LoVo (cell line): ENCODE measurements around the gene CLCN2.
"Not testable (repeated sequence)": the region's sequence is repeated elsewhere in the genome, so short reads cannot be mapped to it uniquely, and the experiment has no call there.

Source experiments
- DNase-seq: peaks from one replicate; pipeline ENCODE4 v3.0.0-alpha.2; 2016; ENCODE audit warnings: low spot score

Gene CLCN2

GRCh38 chr3:184345317-184346144, 15.9 kb downstream of the CLCN2 start:
- peak; percentile 84 for DNase-seq

DNA sequence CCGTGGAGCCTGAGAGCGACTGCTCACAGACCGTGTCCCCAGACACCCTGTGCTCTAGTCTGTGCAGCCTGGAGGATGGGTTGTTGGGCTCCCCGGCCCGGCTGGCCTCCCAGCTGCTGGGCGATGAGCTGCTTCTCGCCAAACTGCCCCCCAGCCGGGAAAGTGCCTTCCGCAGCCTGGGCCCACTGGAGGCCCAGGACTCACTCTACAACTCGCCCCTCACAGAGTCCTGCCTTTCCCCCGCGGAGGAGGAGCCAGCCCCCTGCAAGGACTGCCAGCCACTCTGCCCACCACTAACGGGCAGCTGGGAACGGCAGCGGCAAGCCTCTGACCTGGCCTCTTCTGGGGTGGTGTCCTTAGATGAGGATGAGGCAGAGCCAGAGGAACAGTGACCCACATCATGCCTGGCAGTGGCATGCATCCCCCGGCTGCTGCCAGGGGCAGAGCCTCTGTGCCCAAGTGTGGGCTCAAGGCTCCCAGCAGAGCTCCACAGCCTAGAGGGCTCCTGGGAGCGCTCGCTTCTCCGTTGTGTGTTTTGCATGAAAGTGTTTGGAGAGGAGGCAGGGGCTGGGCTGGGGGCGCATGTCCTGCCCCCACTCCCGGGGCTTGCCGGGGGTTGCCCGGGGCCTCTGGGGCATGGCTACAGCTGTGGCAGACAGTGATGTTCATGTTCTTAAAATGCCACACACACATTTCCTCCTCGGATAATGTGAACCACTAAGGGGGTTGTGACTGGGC, 16.7 kb downstream of the CLCN2 start:
- DNase-seq, result no peak

GRCh38 chr3:184343200-184343876, 18.1 kb downstream of the CLCN2 start:
- no peak for DNase-seq

DNA sequence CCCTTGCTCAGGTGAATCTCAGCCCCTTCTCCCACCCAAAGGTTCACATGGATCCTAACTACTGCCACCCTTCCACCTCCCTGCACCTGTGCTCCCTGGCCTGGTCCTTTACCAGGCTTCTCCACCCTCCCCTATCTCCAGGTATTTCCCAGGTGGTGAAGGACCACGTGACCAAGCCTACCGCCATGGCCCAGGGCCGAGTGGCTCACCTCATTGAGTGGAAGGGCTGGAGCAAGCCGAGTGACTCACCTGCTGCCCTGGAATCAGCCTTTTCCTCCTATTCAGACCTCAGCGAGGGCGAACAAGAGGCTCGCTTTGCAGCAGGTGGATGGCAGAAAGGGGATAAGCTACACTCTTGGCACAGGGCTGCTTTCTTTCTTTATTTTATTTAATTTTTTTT, 19.5 kb downstream of the CLCN2 start:
- DNase-seq, result no peak

GRCh38 chr3:184339451-184340135, 21.8 kb downstream of the CLCN2 start:
- not testable (repeated sequence) for DNase-seq

- no peak for DNase-seq
Observed at GRCh38 chr3:184339001-184339400, 22.4 kb downstream of the CLCN2 start.

- no peak for DNase-seq
Observed at GRCh38 chr3:184338511-184338945, 22.9 kb downstream of the CLCN2 start.

- DNase-seq, result no peak
Observed at GRCh38 chr3:184337981-184338380, 23.4 kb downstream of the CLCN2 start.

DNA sequence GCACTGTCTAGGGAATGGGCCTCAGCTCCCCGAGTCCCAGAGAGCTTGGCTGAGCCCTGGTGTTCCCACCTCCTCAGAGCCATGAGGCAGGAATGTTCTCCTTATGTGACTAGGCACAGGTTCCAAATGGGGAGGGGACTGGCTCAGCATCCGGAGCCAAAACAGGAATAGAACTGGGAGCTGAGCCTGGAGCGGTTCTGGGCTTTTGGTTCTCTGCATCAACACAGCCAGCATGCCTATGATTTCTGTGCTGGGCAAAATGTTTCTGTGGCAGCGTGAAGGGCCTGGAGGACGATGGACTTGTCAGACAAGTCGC, 24.0 kb downstream of the CLCN2 start, which contains the start of gene FAM131A:
Gene FAM131A (plus strand): TSS at position 202 of the 316 bp plus-strand sequence. CDS start 31 bp downstream, at position 233.
- DNase-seq, result no peak

- DNase-seq, result no peak
Observed at GRCh38 chr3:184336547-184337398, 24.6 kb downstream of the CLCN2 start.

GRCh38 chr3:184335661-184336546, 25.5 kb downstream of the CLCN2 start:
- DNase-seq, result peak; percentile 73

GRCh38 chr3:184335291-184335660, 26.1 kb downstream of the CLCN2 start:
- DNase-seq, result no peak

DNA sequence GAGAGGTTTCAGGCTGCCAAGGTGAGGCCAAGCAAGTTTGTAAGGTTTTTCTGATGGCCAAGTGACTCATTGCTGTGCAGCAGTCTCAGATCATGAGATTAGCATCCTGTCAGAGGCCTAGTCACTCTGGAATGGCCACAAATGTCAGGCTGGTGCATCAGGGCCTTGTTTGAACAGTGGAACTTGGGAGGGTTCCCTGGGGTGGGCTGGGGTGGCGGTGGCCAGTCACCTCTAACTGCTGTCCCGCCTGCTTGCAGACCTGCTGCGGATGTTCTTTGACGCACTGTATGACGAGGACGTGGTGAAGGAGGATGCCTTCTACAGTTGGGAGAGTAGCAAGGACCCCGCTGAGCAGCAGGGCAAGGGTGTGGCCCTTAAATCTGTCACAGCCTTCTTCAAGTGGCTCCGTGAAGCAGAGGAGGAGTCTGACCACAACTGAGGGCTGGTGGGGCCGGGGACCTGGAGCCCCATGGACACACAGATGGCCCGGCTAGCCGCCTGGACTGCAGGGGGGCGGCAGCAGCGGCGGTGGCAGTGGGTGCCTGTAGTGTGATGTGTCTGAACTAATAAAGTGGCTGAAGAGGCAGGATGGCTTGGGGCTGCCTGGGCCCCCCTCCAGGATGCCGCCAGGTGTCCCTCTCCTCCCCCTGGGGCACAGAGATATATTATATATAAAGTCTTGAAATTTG, 26.8 kb downstream of the CLCN2 start:
- DNase-seq, result no peak

GRCh38 chr3:184333700-184334099, 27.7 kb downstream of the CLCN2 start:
- DNase-seq, result no peak

DNA sequence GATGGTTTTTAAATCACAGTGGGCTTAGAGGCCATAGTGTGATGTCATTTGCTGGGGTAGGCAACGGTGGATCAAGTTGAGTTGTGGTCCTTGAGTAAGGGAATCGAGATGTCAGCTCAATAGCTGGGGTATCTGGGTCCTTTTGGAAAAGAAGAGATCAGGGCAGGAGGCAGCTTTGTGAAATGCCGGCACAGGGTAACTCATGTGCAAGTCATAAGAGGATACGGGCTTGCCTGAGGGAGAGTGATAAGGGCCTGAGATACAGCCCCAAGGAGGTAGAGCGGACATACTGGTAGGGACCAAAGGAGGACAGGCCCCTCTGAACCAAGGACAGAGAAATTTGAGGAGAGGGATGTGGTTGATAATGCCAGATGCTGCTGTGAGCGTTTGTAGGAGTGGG, 28.2 kb downstream of the CLCN2 start:
- no peak for DNase-seq

DNA sequence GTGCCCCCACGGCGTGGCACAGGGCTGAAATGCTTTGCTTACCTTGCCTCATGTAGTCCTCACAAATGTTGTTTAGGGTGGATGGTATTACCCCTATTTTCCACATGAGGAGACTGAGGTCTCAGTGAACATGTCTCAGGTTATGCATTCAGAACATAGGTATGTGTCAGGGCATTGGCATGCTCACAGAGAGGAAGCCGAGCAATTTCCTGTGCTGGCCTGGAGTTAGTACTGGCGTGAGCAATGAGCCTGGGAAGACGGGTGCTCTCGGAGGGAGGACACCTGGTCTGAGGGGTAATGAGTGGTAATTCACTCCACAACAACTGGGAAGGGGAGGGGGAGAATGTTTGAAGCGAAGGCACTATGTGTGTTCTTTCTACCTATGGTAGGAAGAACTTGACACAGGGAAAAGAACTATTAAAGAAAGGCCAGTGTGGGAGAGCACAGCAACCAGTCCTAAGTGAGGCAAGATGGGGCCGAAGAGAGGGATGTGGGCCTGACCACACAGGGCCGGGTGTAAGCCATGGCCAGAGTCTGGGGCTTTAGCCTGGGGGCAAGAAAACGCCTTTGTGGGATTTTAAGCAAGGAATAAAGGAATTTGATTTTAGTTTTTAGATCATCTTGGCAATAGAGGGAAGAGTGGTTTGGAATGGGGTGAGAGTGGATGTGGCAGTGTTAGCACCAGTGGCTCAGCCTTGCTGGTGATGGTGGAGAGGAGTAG, 28.9 kb downstream of the CLCN2 start:
- DNase-seq, result no peak

DNA sequence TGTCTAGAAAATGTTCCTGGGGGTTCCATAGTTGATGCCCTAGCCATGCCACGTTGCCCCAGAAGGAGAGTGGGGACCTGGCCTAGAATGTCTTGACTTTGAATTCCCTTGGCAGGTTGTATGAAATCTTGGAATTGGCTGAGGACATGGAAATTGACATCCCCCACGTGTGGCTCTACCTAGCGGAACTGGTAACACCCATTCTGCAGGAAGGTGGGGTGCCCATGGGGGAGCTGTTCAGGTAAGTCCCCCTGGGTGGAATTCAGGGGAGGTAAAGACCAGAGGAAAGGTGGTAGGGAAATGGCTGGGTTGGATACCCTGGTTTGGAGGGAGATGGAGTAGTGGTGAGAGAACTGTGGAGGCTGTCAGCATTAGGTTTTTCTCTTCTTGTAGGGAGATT, 32.9 kb downstream of the CLCN2 start:
- DNase-seq, result no peak

DNA sequence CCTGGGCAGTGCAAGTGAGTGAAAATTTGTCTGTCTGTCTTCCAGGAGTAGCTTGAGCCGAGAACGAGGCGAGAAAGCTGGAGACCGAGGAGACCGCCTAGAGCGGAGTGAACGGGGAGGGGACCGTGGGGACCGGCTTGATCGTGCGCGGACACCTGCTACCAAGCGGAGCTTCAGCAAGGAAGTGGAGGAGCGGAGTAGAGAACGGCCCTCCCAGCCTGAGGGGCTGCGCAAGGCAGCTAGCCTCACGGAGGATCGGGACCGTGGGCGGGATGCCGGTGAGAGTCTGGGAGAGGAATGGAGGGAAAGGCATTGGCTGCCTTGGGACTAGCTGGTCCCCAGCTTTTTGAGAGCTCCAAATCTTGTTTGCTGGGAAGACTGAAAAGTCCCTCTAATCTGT, 34.2 kb downstream of the CLCN2 start:
- no peak for DNase-seq
